ENCODE data around the gene ARL17B. TPM values are rescaled to one million over a fixed set of nuclear protein-coding genes. Genes with fewer than 3 reads are reported as not detected.
"Not testable (repeated sequence)": the region's sequence is repeated elsewhere in the genome, so short reads cannot be mapped to it uniquely, and the experiment has no call there.

Gene ARL17B
- total RNA-seq, 2 experiments from 2014 or later = 22.0 to 23.9 TPM

DNA sequence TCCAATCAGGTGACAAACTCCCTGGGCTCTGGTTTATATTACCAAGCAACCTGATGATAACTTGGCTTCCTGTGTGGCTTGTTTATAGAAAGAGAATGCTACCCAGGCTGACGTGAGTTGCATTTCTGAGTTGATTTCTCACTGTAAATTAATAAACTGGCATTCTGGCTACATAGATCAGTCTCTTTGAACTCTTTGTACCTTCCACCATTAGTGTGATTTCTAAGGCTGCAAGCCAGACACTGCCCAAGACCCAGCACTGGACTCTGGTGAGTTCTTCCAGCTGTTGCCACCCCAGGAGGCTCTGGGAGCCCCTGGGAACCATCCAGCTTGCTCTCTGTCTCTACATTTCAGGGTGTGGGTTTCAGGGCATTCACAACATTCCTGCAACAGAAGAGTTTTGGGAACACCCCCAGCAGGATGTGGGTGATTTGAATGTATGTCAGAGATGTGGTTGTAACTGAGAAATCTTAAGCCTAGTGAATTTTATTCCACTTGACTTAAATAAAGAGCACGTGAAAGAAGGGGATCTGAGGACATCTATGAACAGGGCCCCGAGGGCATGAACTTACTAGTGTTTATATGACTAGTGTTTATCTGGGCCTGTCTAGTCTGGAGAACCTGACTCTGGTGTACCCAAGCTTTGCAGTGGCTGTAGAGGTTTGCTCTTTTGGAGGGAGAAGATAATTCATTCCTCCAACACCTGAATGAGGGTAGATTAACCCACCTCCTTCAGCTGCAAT lies 96.9 kb downstream of the ARL17B start:
- TF ChIP-seq, protein P1, sequence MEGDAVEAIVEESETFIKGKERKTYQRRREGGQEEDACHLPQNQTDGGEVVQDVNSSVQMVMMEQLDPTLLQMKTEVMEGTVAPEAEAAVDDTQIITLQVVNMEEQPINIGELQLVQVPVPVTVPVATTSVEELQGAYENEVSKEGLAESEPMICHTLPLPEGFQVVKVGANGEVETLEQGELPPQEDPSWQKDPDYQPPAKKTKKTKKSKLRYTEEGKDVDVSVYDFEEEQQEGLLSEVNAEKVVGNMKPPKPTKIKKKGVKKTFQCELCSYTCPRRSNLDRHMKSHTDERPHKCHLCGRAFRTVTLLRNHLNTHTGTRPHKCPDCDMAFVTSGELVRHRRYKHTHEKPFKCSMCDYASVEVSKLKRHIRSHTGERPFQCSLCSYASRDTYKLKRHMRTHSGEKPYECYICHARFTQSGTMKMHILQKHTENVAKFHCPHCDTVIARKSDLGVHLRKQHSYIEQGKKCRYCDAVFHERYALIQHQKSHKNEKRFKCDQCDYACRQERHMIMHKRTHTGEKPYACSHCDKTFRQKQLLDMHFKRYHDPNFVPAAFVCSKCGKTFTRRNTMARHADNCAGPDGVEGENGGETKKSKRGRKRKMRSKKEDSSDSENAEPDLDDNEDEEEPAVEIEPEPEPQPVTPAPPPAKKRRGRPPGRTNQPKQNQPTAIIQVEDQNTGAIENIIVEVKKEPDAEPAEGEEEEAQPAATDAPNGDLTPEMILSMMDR (IDR thresholded peaks at IDR 0.05) = no peak
- peak; percentile 66 for ATAC-seq (ENCODE audit: poor library complexity)
- H3K36me3 Mint-ChIP-seq (ENCODE audit: low read depth) = no peaks in the 10 kb centered on the region
- H3K4me1 Mint-ChIP-seq (ENCODE audit: low read depth) = peaks cover 31% of the 10 kb centered on the region
- no peaks in the 10 kb centered on the region for H3K9me3 Mint-ChIP-seq
- H3K9me3 ChIP-seq (ENCODE audit: control insufficient read depth in 1 of 2, insufficient read depth in 1 of 2, low read length in 2 of 2) = no peaks in the 10 kb centered on the region
- H3K27me3 Mint-ChIP-seq = no peaks in the 10 kb centered on the region
- H3K36me3 ChIP-seq (ENCODE audit: insufficient read depth, low read length) = no peaks in the 10 kb centered on the region
- H3K27ac Mint-ChIP-seq = peak overlapping the region; percentile 97
- intact Hi-C loops (cut with DNase I, micrococcal nuclease) = loop anchor here (5.0 to 10.0 kb wide), 3 partner anchors 70 to 372 kb away; partner anchors contain the start of genes KANSL1 (in 2 of the 2) and MAPT (in 1 of the 2)
- H3K27ac ChIP-seq (ENCODE audit: low read depth in 1 of 2, low read length in 2 of 2) = peak overlapping the region; percentile 33 to 40
- H3K4me3 ChIP-seq (ENCODE audit: low read length) = no peak overlapping the region
- H3K27me3 ChIP-seq (ENCODE audit: control insufficient read depth in 1 of 2, insufficient read depth in 2 of 2, low read length in 2 of 2) = no peaks in the 10 kb centered on the region
- ChIA-PET CTCF (interaction anchor here (1.3 to 2.7 kb wide), 3 partner anchors 22 to 72 kb away, joined by 4 to 8 read pairs (median 6); partner anchors contain the start of gene KANSL1), POLR2A (interaction anchor here (2.4 kb wide), 1 partner anchor 72 kb away, joined by 9 read pairs; the partner anchor contains the start of gene KANSL1)
- peaks cover 35% of the 10 kb centered on the region for H3K4me1 ChIP-seq (ENCODE audit: insufficient read depth, low read length)
- peak in 9 of 14 experiments; percentile 7 to 73 (median 38) for DNase-seq
- peak overlapping the region; percentile 85 for H3K4me3 Mint-ChIP-seq

- Histone ChIP-seq H3K27ac (ENCODE audit: low read depth in 1 of 2, low read length in 2 of 2) (no peak overlapping the region), H3K4me1 (ENCODE audit: insufficient read depth, low read length) (peaks cover 28% of the 10 kb centered on the region), H3K27me3 (ENCODE audit: control insufficient read depth in 1 of 2, insufficient read depth in 2 of 2, low read length in 2 of 2) (no peaks in the 10 kb centered on the region), H3K9me3 (ENCODE audit: control insufficient read depth in 1 of 2, insufficient read depth in 1 of 2, low read length in 2 of 2) (no peaks in the 10 kb centered on the region), H3K36me3 (ENCODE audit: insufficient read depth, low read length) (no peaks in the 10 kb centered on the region), H3K4me3 (ENCODE audit: low read length) (no peak overlapping the region)
- TF ChIP-seq, protein P1 (IDR thresholded peaks at IDR 0.05) = no peak
- ATAC-seq (ENCODE audit: poor library complexity) (no peak), DNase-seq (no peak)
- intact Hi-C loops (cut with DNase I, micrococcal nuclease) = loop anchor here in 1 of 2 experiments (10.0 kb wide), 1 partner anchor 67 kb away; the partner anchor contains the start of gene KANSL1
- no peaks in the 10 kb centered on the region for H3K9me3 Mint-ChIP-seq
- H3K4me3 Mint-ChIP-seq = no peak overlapping the region
- no peaks in the 10 kb centered on the region for H3K36me3 Mint-ChIP-seq (ENCODE audit: low read depth)
- H3K4me1 Mint-ChIP-seq (ENCODE audit: low read depth) = peaks cover 26% of the 10 kb centered on the region
- CTCF ChIA-PET = interaction anchor here (0.6 kb wide), 1 partner anchor 615 kb away, joined by 4 read pairs; no protein-coding TSS in a partner anchor
- H3K27me3 Mint-ChIP-seq = no peaks in the 10 kb centered on the region
- POLR2A ChIA-PET = interaction anchor here (0.6 kb wide), 1 partner anchor 1390 kb away, joined by 3 read pairs; no protein-coding TSS in a partner anchor
- H3K27ac Mint-ChIP-seq = no peak overlapping the region
Observed at GRCh38 chr17:46262271-46262670, 99.3 kb downstream of the ARL17B start.

GRCh38 chr17:46259845-46260661 lies 101.5 kb downstream of the ARL17B start:
- H3K27me3 Mint-ChIP-seq; H3K9me3 Mint-ChIP-seq; H3K27ac Mint-ChIP-seq; H3K27me3 ChIP-seq (ENCODE audit: control insufficient read depth in 1 of 2, insufficient read depth in 2 of 2, low read length in 2 of 2); H3K36me3 ChIP-seq (ENCODE audit: insufficient read depth, low read length); H3K9me3 ChIP-seq (ENCODE audit: control insufficient read depth in 1 of 2, insufficient read depth in 1 of 2, low read length in 2 of 2); H3K36me3 Mint-ChIP-seq (ENCODE audit: low read depth); CTCF ChIA-PET; H3K27ac ChIP-seq (ENCODE audit: low read depth in 1 of 2, low read length in 2 of 2): not testable (repeated sequence)
- Histone ChIP-seq H3K4me3 (ENCODE audit: low read length) (peak overlapping the region; percentile 43), H3K4me1 (ENCODE audit: insufficient read depth, low read length) (peaks cover 11% of the 10 kb centered on the region)
- POLR2A ChIA-PET = interaction anchor here (1.4 kb wide), 1 partner anchor 674 kb away, joined by 7 read pairs; no protein-coding TSS in a partner anchor
- Mint-ChIP-seq H3K4me3 (peak overlapping the region; percentile 89), H3K4me1 (ENCODE audit: low read depth) (peaks cover 12% of the 10 kb centered on the region)
- DNase-seq (peak in 3 of 14 experiments; percentile 23 to 36 (median 26)), ATAC-seq (ENCODE audit: poor library complexity) (peak; percentile 4)
- intact Hi-C loops (cut with DNase I, micrococcal nuclease) = loop anchor here in 1 of 2 experiments (10.0 kb wide), 1 partner anchor 65 kb away; the partner anchor contains the start of gene KANSL1

GRCh38 chr17:46256369-46256768 lies 105.2 kb downstream of the ARL17B start:
- DNase-seq; H3K27me3 Mint-ChIP-seq; H3K4me3 Mint-ChIP-seq; H3K9me3 ChIP-seq (ENCODE audit: control insufficient read depth in 1 of 2, insufficient read depth in 1 of 2, low read length in 2 of 2); ATAC-seq (ENCODE audit: poor library complexity); H3K9me3 Mint-ChIP-seq; H3K4me3 ChIP-seq (ENCODE audit: low read length); CTCF ChIA-PET; H3K27ac ChIP-seq (ENCODE audit: low read depth in 1 of 2, low read length in 2 of 2); H3K4me1 Mint-ChIP-seq (ENCODE audit: low read depth); H3K36me3 Mint-ChIP-seq (ENCODE audit: low read depth); H3K27ac Mint-ChIP-seq; H3K27me3 ChIP-seq (ENCODE audit: control insufficient read depth in 1 of 2, insufficient read depth in 2 of 2, low read length in 2 of 2); H3K36me3 ChIP-seq (ENCODE audit: insufficient read depth, low read length); intact Hi-C loops (cut with DNase I, micrococcal nuclease); POLR2A ChIA-PET; H3K4me1 ChIP-seq (ENCODE audit: insufficient read depth, low read length): not testable (repeated sequence)

- CTCF ChIA-PET; H3K27ac ChIP-seq (ENCODE audit: low read depth in 1 of 2, low read length in 2 of 2); H3K36me3 ChIP-seq (ENCODE audit: insufficient read depth, low read length); H3K4me1 Mint-ChIP-seq (ENCODE audit: low read depth); ATAC-seq (ENCODE audit: poor library complexity); H3K27me3 ChIP-seq (ENCODE audit: control insufficient read depth in 1 of 2, insufficient read depth in 2 of 2, low read length in 2 of 2); H3K4me3 ChIP-seq (ENCODE audit: low read length); H3K4me3 Mint-ChIP-seq; DNase-seq; H3K4me1 ChIP-seq (ENCODE audit: insufficient read depth, low read length); H3K9me3 Mint-ChIP-seq; H3K27ac Mint-ChIP-seq; H3K36me3 Mint-ChIP-seq (ENCODE audit: low read depth); H3K9me3 ChIP-seq (ENCODE audit: control insufficient read depth in 1 of 2, insufficient read depth in 1 of 2, low read length in 2 of 2); H3K27me3 Mint-ChIP-seq; POLR2A ChIA-PET; intact Hi-C loops (cut with DNase I, micrococcal nuclease): not testable (repeated sequence)
Observed at GRCh38 chr17:46254215-46254614, 107.4 kb downstream of the ARL17B start.

All from CD4-positive, alpha-beta T cell (primary cell).